HCT116 (cell line): ENCODE data around the gene CACNB2. TPM values are rescaled to one million over a fixed set of nuclear protein-coding genes. Genes with fewer than 3 reads are reported as not detected.

Experiments used
- ATAC-seq: fragments of 200-7000 bp; cut with Tn5 transposase; 2 replicates; pipeline ENCODE4 v1.9.1; 2020; ENCODE audit warnings: mild to moderate bottlenecking, moderate library complexity
- BruUV-seq: library from RNA; stranded (reverse); fragments of 400-500 nt; replicated peaks from 2 replicates; lab custom pipeline; 2021; lab: Mats Ljungman, UMichigan
- CTCF ChIA-PET: fragments of 300-600 bp; sonication (Branson Sonifier 250); formaldehyde crosslinking; loops from one replicate; lab custom pipeline; 2021; ENCODE audit warnings: antibody characterized with exemption; lab: Charles Lee
- POLR2A ChIA-PET: fragments of 300-600, 350-600 bp; sonication (Branson Sonifier 250); formaldehyde crosslinking; loops from one replicate; lab custom pipeline; 2021; ENCODE audit warnings: antibody characterized with exemption; lab: Charles Lee
- RAD21 ChIA-PET, 2 experiments: fragments of 300-600 bp; sonication (Branson Sonifier 250); formaldehyde crosslinking; loops; one replicate each; lab custom pipeline; 2023; ENCODE audit warnings: low total read pairs in 2 of 2; ENCODE audit not compliant: uncharacterized antibody in 2 of 2, unreplicated experiment in 2 of 2, low non-redundant PET in 1 of 2; lab: Charles Lee
- DNase-seq: peaks from one replicate; pipeline ENCODE4 v3.0.0-alpha.2; 2010; ENCODE audit warnings: low read depth, low spot score
- H2AFZ ChIP-seq: fragments of 200-600 bp; shearing (Covaris generic), sonication (generic); 2 replicates; pipeline ENCODE4 v1.6.1; 2017; ENCODE audit warnings: low read depth, mixed run types, mixed read lengths, antibody characterized with exemption, low read length; ENCODE audit not compliant: poor library complexity, severe bottlenecking
- H3K27ac ChIP-seq: 2 replicates; pipeline ENCODE4 v1.5.1; 2012; ENCODE audit warnings: low read depth, low read length
- H3K27me3 ChIP-seq: fragments of 200-600 bp; sonication (generic); 2 replicates; pipeline ENCODE4 v1.6.1; 2016; ENCODE audit warnings: mixed run types, low read length, mixed read lengths; ENCODE audit not compliant: insufficient read depth
- H3K36me3 ChIP-seq, 2 experiments: fragments of 200-500 bp in 1 of 2; fragments of 200-600 bp in 1 of 2; sonication (Bioruptor generic) in 1 of 2; sonication (generic) in 1 of 2; 2 replicates each; pipeline versions ENCODE4 v1.5.1 to v1.6.1; 2014 to 2016; ENCODE audit warnings: low read length in 2 of 2, inconsistent platforms in 1 of 2, mixed read lengths in 1 of 2, mixed run types in 1 of 2; ENCODE audit not compliant: insufficient read depth in 2 of 2, control insufficient read depth in 1 of 2
- H3K4me1 ChIP-seq, 2 experiments: fragments of 200-600 bp in 1 of 2; sonication (generic) in 1 of 2; 2 replicates each; pipeline versions ENCODE4 v1.5.1 to v1.6.1; 2012 to 2017; ENCODE audit warnings: low read length in 2 of 2, inconsistent platforms in 1 of 2, mild to moderate bottlenecking in 1 of 2, mixed read lengths in 1 of 2, mixed run types in 1 of 2, moderate library complexity in 1 of 2; ENCODE audit not compliant: insufficient read depth in 2 of 2, control insufficient read depth in 1 of 2
- H3K4me2 ChIP-seq: fragments of 200-600 bp; sonication (generic); 2 replicates; pipeline ENCODE4 v1.6.1; 2017; ENCODE audit warnings: mixed run types, low read length, mixed read lengths
- H3K4me3 ChIP-seq, 2 experiments: fragments of 200-600 bp in 1 of 2; sonication (generic) in 1 of 2; replicated peaks in 1 of 2; 2 replicates each; pipeline ENCODE4 v1.5.1; 2011 to 2016; ENCODE audit warnings: low read length in 2 of 2, control low read depth in 1 of 2, low read depth in 1 of 2, mild to moderate bottlenecking in 1 of 2, mixed read lengths in 1 of 2, mixed run types in 1 of 2
- H3K79me2 ChIP-seq: fragments of 200-600 bp; sonication (generic); 2 replicates; pipeline ENCODE4 v1.6.1; 2017; ENCODE audit warnings: mild to moderate bottlenecking, mixed run types, low read length, moderate library complexity, mixed read lengths; ENCODE audit not compliant: insufficient read depth
- H3K9ac ChIP-seq: fragments of 200-600 bp; sonication (generic); 2 replicates; pipeline ENCODE4 v1.6.1; 2016; ENCODE audit warnings: low read length, mixed read lengths
- H3K9me2 ChIP-seq: fragments of 200-600 bp; sonication (generic), shearing (Covaris generic); 2 replicates; pipeline ENCODE4 v1.6.1; 2017; ENCODE audit warnings: mixed run types, mild to moderate bottlenecking, moderate library complexity; ENCODE audit not compliant: insufficient read depth
- H3K9me3 ChIP-seq, 2 experiments: fragments of 200-500 bp in 1 of 2; fragments of 200-600 bp in 1 of 2; sonication (Bioruptor generic) in 1 of 2; sonication (generic) in 1 of 2; 2 replicates each; pipeline ENCODE4 v1.6.1; 2014 to 2017; ENCODE audit warnings: low read length in 2 of 2, mixed read lengths in 2 of 2, inconsistent platforms in 1 of 2, low read depth in 1 of 2, mild to moderate bottlenecking in 1 of 2, mixed run types in 1 of 2, moderate library complexity in 1 of 2; ENCODE audit not compliant: control insufficient read depth in 1 of 2, insufficient read depth in 1 of 2
- H4K20me1 ChIP-seq: fragments of 200-600 bp; sonication (generic), shearing (Covaris generic); 2 replicates; pipeline ENCODE4 v1.6.1; 2017; ENCODE audit warnings: mixed run types, mild to moderate bottlenecking, moderate library complexity; ENCODE audit not compliant: insufficient read depth
- CBX3 ChIP-seq: IDR thresholded peaks from 2 replicates; pipeline ENCODE4 v1.6.1; 2012; ENCODE audit warnings: low read depth
- CTCF ChIP-seq, 3 experiments: fragments of 200-600 bp in 1 of 3; sonication (generic) in 1 of 3; IDR thresholded peaks in 2 of 3; conservative IDR thresholded peaks in 1 of 3; 2 replicates each; pipeline ENCODE4 v1.5.1; 2012 to 2017; ENCODE audit warnings: low read depth in 2 of 3, low read length in 2 of 3, antibody characterized with exemption in 1 of 3, borderline replicate concordance in 1 of 3, control low read depth in 1 of 3, mild to moderate bottlenecking in 1 of 3, mixed read lengths in 1 of 3, mixed run types in 1 of 3, moderate library complexity in 1 of 3; ENCODE audit not compliant: insufficient read depth in 1 of 3
- EGR1 ChIP-seq: IDR thresholded peaks from 2 replicates; pipeline ENCODE4 v1.6.1; 2012; ENCODE audit warnings: low read depth
- ELF1 ChIP-seq: IDR thresholded peaks from 2 replicates; pipeline ENCODE4 v1.6.1; 2012; ENCODE audit warnings: low read depth, borderline replicate concordance
- EZH2 ChIP-seq: fragments of 200-600 bp; sonication (generic); IDR thresholded peaks from 2 replicates; pipeline ENCODE4 v1.6.1; 2017; ENCODE audit warnings: antibody characterized with exemption, mixed run types
- JUND ChIP-seq: IDR thresholded peaks from 2 replicates; pipeline ENCODE4 v1.6.1; 2012
- POLR2A ChIP-seq: IDR thresholded peaks from 2 replicates; pipeline ENCODE4 v1.7.0; 2011; ENCODE audit warnings: borderline replicate concordance; ENCODE audit not compliant: insufficient read depth, insufficient read length; ENCODE audit errors: extremely low read depth
- RAD21 ChIP-seq: IDR thresholded peaks from 2 replicates; pipeline ENCODE4 v1.6.1; 2012; ENCODE audit warnings: low read depth, mild to moderate bottlenecking
- REST ChIP-seq: IDR thresholded peaks from 2 replicates; pipeline ENCODE4 v1.6.1; 2012; ENCODE audit warnings: low read depth
- SIN3A ChIP-seq: IDR thresholded peaks from 2 replicates; pipeline ENCODE4 v1.6.1; 2012; ENCODE audit warnings: low read depth
- SP1 ChIP-seq: IDR thresholded peaks from 2 replicates; pipeline ENCODE4 v1.6.1; 2012; ENCODE audit warnings: low read depth
- SRF ChIP-seq: IDR thresholded peaks from 2 replicates; pipeline ENCODE4 v1.6.1; 2012; ENCODE audit warnings: low read depth
- TCF7L2 ChIP-seq: IDR thresholded peaks from 2 replicates; pipeline ENCODE4 v1.7.0; 2011; ENCODE audit warnings: borderline replicate concordance, inconsistent platforms; ENCODE audit not compliant: insufficient read depth, insufficient read length; ENCODE audit errors: extremely low read depth
- YY1 ChIP-seq: IDR thresholded peaks from 2 replicates; pipeline ENCODE4 v1.6.1; 2011; ENCODE audit warnings: low read length, low read depth, moderate library complexity, mild to moderate bottlenecking; ENCODE audit not compliant: insufficient replicate concordance; ENCODE audit errors: extremely low read depth
- ZBTB33 ChIP-seq: IDR thresholded peaks from 2 replicates; pipeline ENCODE4 v1.6.1; 2011; ENCODE audit warnings: mild to moderate bottlenecking, low read length, moderate library complexity; ENCODE audit not compliant: insufficient replicate concordance; ENCODE audit errors: extremely low read depth
- ZFX ChIP-seq: fragments of 450-650 bp; IDR thresholded peaks from 2 replicates; pipeline ENCODE4 v1.6.1; 2017
- intact Hi-C: fragments of 100-400 bp; cut with micrococcal nuclease; formaldehyde crosslinking; loops from 2 replicates; pipeline ENCODE4 v1.10.0; 2022
- total RNA-seq: library from RNA; stranded (reverse); gene quantifications from one replicate; pipeline ENCODE4 v1.2.1, GENCODE V29; 2021; ENCODE audit not compliant: unreplicated experiment

CACNB2 gene
- total RNA-seq, 1 experiment from 2014 or later: 0.71 TPM

GRCh38 chr10:18333621-18334020, 193.4 kb downstream of the CACNB2 start:
- no peak overlapping the region for H3K9ac ChIP-seq
- no peaks in the 10 kb centered on the region for H3K36me3 ChIP-seq
- H3K4me3 ChIP-seq: no peak overlapping the region
- 0 out of 2 replicates have a peak, but pooled peaks cover 5% of the 10 kb centered on the region for H3K27me3 ChIP-seq
- intact Hi-C loops: no loop called here
- POLR2A ChIA-PET: no interaction called here
- no peaks in the 10 kb centered on the region for H4K20me1 ChIP-seq
- RAD21 ChIA-PET: no interaction called here
- H3K79me2 ChIP-seq: no peaks in the 10 kb centered on the region
- H3K9me3 ChIP-seq: no peaks in the 10 kb centered on the region
- CTCF ChIA-PET: no interaction called here
- ATAC-seq (no peak), DNase-seq (no peak)
- H3K4me2 ChIP-seq: no peak overlapping the region
- H3K4me1 ChIP-seq: no peaks in the 10 kb centered on the region
- H2AFZ ChIP-seq: no peak overlapping the region
- no peak overlapping the region for H3K27ac ChIP-seq
- no TSS peak for BruUV-seq
- no peaks in the 10 kb centered on the region for H3K9me2 ChIP-seq
- TF ChIP-seq SP1 (no peak), CBX3 (no peak), POLR2A (no peak), ELF1 (no peak), YY1 (no peak), TCF7L2 (no peak), ZBTB33 (no peak), SRF (no peak), REST (no peak), CTCF (IDR thresholded peaks at IDR 0.05 in 2 of 3, conservative IDR thresholded peaks at IDR 0.05 in 1 of 3; ENCODE audit: borderline replicate concordance in 1 of 3, insufficient read depth in 1 of 3, low read depth in 2 of 3, low read length in 2 of 3) (no peak), RAD21 (no peak), EZH2 (no peak), ZFX (no peak), SIN3A (no peak), EGR1 (no peak), JUND (no peak)
- TF ChIP-seq, all 23 proteins: peak for 0
